ENCODE data around the gene ZNF407. TPM values are rescaled to one million over a fixed set of nuclear protein-coding genes. Genes with fewer than 3 reads are reported as not detected.
A peak's percentile ranks its signal among the peaks of the same experiment; 100 is the strongest.
"Not testable (repeated sequence)": the region's sequence is repeated elsewhere in the genome, so short reads cannot be mapped to it uniquely, and the experiment has no call there.

Gene ZNF407
- 5.9 TPM in 2 replicates for total RNA-seq (2014; rRNA removed; shearing (Covaris generic))

- DNase-seq (ENCODE audit: low read depth): peak; percentile 89
These were observed at the start of gene ZNF407 for GRCh38 chr18:74597662-74598349. Gene ZNF407, plus strand, starts transcription at chr18:74597870. Its CDS starts 33,150 bp downstream, at chr18:74631020.

- no peak for DNase-seq (ENCODE audit: low read depth)
These were observed 48.0 kb upstream of the ZNF407 start for GRCh38 chr18:74549591-74550104.

GRCh38 chr18:74550886-74551285 is 46.8 kb upstream of the ZNF407 start:
- DNase-seq (ENCODE audit: low read depth): no peak

- DNase-seq (ENCODE audit: low read depth): no peak
These were observed 46.2 kb upstream of the ZNF407 start for GRCh38 chr18:74551452-74551851.

GRCh38 chr18:74551936-74552555 is 45.6 kb upstream of the ZNF407 start:
- peak; percentile 74 for DNase-seq (ENCODE audit: low read depth)

GRCh38 chr18:74556126-74556525 is 41.5 kb upstream of the ZNF407 start:
- DNase-seq (ENCODE audit: low read depth): no peak

- DNase-seq (ENCODE audit: low read depth): no peak
These were observed 39.6 kb upstream of the ZNF407 start for GRCh38 chr18:74558096-74558495.

GRCh38 chr18:74562131-74562730 is 35.4 kb upstream of the ZNF407 start:
- DNase-seq (ENCODE audit: low read depth): no peak

GRCh38 chr18:74562775-74563174 is 34.9 kb upstream of the ZNF407 start:
- no peak for DNase-seq (ENCODE audit: low read depth)

- no peak for DNase-seq (ENCODE audit: low read depth)
These were observed 33.7 kb upstream of the ZNF407 start for GRCh38 chr18:74563999-74564398.

GRCh38 chr18:74565164-74565563 is 32.5 kb upstream of the ZNF407 start:
- DNase-seq (ENCODE audit: low read depth): not testable (repeated sequence)

- not testable (repeated sequence) for DNase-seq (ENCODE audit: low read depth)
These were observed 31.7 kb upstream of the ZNF407 start for GRCh38 chr18:74565993-74566392.

GRCh38 chr18:74567822-74568221 is 29.8 kb upstream of the ZNF407 start:
- no peak for DNase-seq (ENCODE audit: low read depth)

GRCh38 chr18:74569401-74569800 is 28.3 kb upstream of the ZNF407 start:
- DNase-seq (ENCODE audit: low read depth): no peak

GRCh38 chr18:74570266-74570665 is 27.4 kb upstream of the ZNF407 start:
- no peak for DNase-seq (ENCODE audit: low read depth)

GRCh38 chr18:74571895-74572680 is 25.6 kb upstream of the ZNF407 start:
- no peak for DNase-seq (ENCODE audit: low read depth)

GRCh38 chr18:74573053-74573452 is 24.6 kb upstream of the ZNF407 start:
- no peak for DNase-seq (ENCODE audit: low read depth)

GRCh38 chr18:74574916-74575315 is 22.8 kb upstream of the ZNF407 start:
- no peak for DNase-seq (ENCODE audit: low read depth)

GRCh38 chr18:74577019-74577418 is 20.7 kb upstream of the ZNF407 start:
- DNase-seq (ENCODE audit: low read depth): no peak

GRCh38 chr18:74579496-74580065 is 18.1 kb upstream of the ZNF407 start:
- DNase-seq (ENCODE audit: low read depth): peak; percentile 13

GRCh38 chr18:74582642-74583041 is 15.0 kb upstream of the ZNF407 start:
- DNase-seq (ENCODE audit: low read depth): no peak

- no peak for DNase-seq (ENCODE audit: low read depth)
These were observed 10.2 kb upstream of the ZNF407 start for GRCh38 chr18:74587441-74587840.

Measured in Daoy (cell line).